GM19463 (cell line): ENCODE measurements around the gene TP53TG5.
A peak's percentile ranks its signal among the peaks of the same experiment; 100 is the strongest.

Experiments used
- ATAC-seq: cut with Tn5 transposase; IDR thresholded peaks from one replicate; pipeline ENCODE4 v1.9.1; 2021; ENCODE audit warnings: mild to moderate bottlenecking, moderate library complexity; ENCODE audit not compliant: unreplicated experiment

TP53TG5 gene

GRCh38 chr20:45406260-45407066, 28.3 kb upstream of the TP53TG5 start:
- no peak for ATAC-seq

- no peak for ATAC-seq
These were observed 27.6 kb upstream of the TP53TG5 start for GRCh38 chr20:45405571-45406259.

- no peak for ATAC-seq
These were observed 26.3 kb upstream of the TP53TG5 start for GRCh38 chr20:45404438-45404837.

GRCh38 chr20:45402946-45403345, 24.8 kb upstream of the TP53TG5 start:
- no peak for ATAC-seq

GRCh38 chr20:45400346-45401031, 22.4 kb upstream of the TP53TG5 start:
- ATAC-seq = no peak

GRCh38 chr20:45399018-45399417, 20.9 kb upstream of the TP53TG5 start:
- no peak for ATAC-seq

- no peak for ATAC-seq
These were observed 16.9 kb upstream of the TP53TG5 start for GRCh38 chr20:45395114-45395415.

GRCh38 chr20:45394221-45395113, 16.3 kb upstream of the TP53TG5 start:
- no peak for ATAC-seq

GRCh38 chr20:45392733-45393132, 14.6 kb upstream of the TP53TG5 start:
- no peak for ATAC-seq

- ATAC-seq = no peak
These were observed 13.4 kb upstream of the TP53TG5 start for GRCh38 chr20:45391559-45391958.

GRCh38 chr20:45390931-45391330, 12.8 kb upstream of the TP53TG5 start:
- no peak for ATAC-seq

- no peak for ATAC-seq
These were observed 9.1 kb upstream of the TP53TG5 start for GRCh38 chr20:45387274-45387673.

- ATAC-seq = no peak
These were observed 856 bp downstream of the TP53TG5 start for GRCh38 chr20:45377269-45377668.

- ATAC-seq = no peak
These were observed 3.2 kb downstream of the TP53TG5 start for GRCh38 chr20:45374966-45375365.

- no peak for ATAC-seq
These were observed 4.0 kb downstream of the TP53TG5 start for GRCh38 chr20:45374101-45374467.

GRCh38 chr20:45373353-45374100, 4.6 kb downstream of the TP53TG5 start:
- ATAC-seq = peak; percentile 85

GRCh38 chr20:45372646-45373352, 5.3 kb downstream of the TP53TG5 start:
- ATAC-seq = no peak

GRCh38 chr20:45372241-45372640, 5.9 kb downstream of the TP53TG5 start:
- no peak for ATAC-seq

GRCh38 chr20:45370571-45371160, 7.5 kb downstream of the TP53TG5 start:
- ATAC-seq = no peak
